Activated CD4-positive, alpha-beta T cell treated with anti-CD3 and anti-CD28 coated beads, Interleukin-2, Interleukin-4, amounts not matched to agents 100 ng/mL and 50 ng/mL, durations not matched to agents 16 hours and 8 hours (primary cell): ENCODE data around the gene EXOC6B.

Experiments
- DNase-seq: peaks from one replicate; pipeline ENCODE4 v3.0.0-alpha.2; 2020; ENCODE audit warnings: low spot score

EXOC6B gene

DNA sequence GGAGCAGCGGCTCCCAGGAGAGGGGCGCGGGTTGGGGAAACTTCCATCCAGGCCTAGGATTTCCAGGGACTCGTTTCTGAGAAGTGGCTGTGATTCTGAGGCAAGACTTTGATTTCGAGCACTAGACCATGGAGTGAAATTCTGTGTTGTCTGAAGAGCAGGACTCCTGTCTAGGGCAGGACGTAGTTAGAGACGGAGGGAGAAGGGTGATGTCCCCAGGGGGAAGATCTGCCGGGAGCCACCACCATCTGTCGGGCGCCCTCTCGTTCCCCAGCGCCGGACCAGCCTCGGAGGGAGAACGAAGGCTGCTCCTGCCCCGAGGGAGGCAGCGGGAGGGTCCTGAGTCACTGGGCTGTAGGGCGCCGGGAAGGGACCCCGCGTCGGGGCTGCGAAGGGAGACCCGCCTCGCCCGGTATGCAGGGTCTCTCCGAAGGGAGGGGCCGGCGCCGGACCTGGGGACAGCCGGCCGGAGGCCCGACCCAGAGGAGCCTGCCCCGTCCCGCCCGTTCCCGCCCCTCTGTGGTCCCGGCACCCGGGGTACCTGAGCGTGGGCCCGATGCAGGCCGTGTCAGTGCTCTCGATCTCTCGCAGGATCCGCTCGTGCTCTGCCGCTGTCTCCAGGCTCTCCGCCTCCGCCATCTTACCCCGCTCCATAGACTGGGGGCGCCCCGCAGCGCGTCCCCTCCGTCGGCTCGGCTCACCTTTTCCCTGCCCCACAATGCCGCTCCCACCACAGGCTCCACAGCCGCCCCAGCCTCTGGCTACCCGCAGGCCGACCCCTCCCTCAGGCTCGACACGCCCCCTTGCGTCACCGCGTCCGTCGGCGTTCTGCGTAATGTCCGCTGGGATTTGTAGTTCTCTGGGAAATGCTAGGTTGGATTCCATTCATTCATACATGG is at the start of gene EXOC6B:
Gene EXOC6B, minus strand, starts transcription at position 777 of the 899 bp plus-strand sequence.
- peak; percentile 88 for DNase-seq

DNA sequence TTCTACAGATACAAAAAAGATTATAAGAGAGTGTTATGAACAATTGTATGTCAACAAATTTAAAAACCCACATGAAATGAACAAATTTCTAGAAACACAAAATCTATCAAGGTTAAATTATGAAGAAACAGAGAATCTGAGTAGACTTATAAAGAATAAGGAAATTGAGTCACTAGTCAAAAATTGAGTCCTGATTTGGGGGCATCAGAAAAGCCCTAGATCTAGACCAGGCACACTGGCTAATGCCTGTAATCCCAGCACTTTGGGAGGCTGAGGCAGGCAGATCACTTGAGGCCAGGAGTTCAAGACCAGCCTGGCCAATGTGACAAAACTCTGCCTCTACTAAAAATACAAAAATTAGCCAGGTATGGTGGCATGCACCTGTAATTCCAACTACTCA is 46.0 kb upstream of the EXOC6B start:
- DNase-seq, result no peak

DNA sequence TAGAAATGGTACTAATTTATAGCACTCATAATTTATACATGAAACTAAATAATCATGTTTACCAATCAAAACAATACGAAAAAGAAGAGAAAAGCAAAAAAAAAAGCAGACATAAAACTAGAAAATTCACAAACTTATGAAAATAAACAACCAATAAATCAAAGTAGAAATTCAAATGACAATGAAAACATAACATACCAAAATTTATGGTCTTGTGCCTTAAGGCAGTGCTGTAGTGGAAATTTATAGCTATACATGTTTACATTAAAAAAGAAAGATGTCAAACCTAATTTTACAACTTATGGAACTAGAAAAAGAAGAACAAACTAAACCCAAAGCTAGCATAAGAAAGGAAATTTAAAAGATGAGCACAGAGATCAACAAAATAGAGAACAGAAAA is 45.2 kb upstream of the EXOC6B start:
- no peak for DNase-seq

DNA sequence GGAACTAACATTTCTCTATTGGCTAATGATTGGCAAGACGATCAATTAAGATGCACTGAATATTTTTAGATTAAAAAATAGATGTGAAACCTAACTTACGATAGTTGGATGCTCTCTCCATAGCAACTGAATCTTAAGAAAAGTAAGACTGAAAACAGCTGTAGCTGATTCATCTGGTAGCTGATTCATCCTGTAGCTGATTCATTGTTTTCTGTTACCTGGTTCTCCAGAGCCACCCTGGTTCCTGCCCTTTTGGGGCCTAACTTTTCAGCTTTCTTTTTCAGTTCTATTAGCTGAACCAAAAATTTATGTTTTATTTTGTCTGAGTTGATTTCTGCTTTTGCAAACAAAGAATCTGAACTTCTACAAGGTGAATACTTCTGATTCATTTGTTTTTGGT is 38.7 kb upstream of the EXOC6B start:
- DNase-seq, result peak; percentile 80

DNA sequence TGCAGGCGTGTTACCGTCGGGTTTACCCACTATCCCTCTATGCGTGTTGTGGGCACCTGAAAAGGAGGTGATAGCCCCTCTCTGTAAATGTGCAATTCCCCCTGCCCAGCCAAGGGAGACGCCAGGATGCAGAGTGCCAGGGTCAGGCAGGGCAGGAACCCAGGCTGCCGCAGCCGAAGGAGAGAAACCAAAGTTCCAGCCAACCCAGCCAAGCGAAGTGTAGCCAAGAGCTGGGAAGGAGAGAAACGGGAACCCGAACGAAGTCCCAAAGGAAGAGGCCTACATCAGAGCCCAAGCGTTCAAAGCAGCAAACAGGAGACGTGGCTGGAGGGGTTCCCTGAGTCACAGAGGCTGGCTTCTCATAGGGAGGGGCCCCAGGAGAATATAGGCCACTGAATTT is 37.2 kb upstream of the EXOC6B start:
- DNase-seq, result no peak

DNA sequence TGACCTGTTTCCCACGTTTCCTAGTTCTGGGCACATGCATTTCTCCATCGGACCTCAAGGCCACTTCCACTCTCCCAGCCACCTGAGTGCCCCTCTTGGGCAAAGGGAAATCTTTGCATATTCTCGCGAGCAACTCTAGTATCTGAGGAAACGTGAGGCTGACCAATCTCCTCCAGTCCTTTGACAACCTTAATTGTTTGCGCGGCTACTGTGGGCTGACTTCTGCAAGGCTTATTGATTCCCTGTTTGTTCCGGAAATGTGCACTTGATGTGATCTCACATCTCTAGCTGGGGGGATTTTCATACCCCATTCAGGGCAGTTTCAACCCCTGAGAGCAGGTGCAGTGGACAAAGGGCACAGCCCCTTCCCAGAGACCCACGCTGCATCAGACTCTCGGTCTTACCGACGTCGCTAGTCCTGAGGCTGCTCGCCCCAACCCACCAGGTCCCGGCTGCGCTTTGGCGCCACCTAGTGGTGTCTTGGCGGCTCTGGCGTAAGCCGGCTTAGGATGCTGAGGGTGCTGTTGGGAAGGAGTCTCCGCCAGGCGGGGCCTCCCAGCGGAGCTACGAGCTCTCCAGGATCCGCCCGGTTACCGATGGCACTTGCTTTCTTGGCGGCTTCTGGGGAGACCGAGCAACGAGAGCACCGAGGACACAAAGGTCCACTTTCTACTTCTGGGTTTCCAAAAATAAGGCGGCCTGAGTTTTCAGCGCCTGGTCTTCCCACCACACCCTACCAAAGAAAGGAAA is 36.6 kb upstream of the EXOC6B start:
- peak; percentile 92 for DNase-seq

DNA sequence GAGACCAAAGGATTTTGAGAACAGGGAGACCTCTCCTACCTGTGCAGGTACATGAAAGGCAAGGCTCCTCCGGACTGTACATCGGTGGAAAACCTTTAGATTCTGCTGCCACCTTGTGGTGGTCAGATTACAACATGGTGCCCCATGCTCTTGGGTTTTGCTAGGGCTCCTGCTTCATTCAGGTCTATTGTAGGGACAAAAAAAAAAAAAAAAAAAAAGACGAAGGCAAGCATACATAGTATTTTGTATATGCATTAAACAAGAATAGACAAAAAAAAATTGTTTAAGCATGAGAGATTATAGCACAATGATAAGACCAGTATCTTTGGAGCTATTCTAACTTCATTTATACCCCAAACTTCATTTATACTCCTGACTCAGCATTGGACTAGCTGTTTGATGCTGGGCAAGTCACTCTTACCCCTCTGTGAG is 34.0 kb upstream of the EXOC6B start:
- peak; percentile 63 for DNase-seq

DNA sequence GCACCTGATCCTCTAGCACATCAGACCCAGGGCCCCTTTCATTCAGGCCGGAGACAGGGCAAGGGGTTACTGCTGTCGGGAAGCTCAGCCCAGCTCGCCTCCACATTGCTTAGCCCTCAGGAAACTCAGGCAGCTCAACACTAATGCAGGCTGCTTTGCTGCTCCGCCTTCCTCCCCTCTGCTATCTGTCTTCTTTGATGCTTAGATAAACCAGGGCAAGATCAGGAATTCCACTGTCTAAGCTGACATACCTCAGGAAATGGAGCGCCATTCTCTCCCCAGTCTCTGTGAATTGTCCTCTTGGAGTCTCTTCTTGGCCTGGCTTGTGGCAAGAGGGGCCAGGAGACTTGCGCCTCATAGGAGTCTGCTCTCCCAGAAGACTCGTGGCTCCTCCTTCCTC is 25.5 kb upstream of the EXOC6B start:
- no peak for DNase-seq

DNA sequence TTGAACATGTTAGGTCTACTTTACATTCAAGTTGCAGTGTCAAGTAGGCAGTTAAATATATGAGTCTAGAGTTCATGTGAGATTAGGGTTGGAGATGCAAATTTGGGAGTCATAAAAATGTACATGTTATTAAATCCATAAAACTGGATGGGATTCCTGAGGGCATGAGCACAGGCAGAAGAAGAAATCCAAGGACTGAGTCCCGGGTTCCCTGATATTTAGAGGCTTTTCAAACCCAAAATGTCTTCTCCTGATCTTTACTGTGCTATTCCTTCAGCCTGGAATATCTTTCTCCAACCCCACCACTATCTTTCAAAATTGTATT is 23.3 kb upstream of the EXOC6B start:
- no peak for DNase-seq

DNA sequence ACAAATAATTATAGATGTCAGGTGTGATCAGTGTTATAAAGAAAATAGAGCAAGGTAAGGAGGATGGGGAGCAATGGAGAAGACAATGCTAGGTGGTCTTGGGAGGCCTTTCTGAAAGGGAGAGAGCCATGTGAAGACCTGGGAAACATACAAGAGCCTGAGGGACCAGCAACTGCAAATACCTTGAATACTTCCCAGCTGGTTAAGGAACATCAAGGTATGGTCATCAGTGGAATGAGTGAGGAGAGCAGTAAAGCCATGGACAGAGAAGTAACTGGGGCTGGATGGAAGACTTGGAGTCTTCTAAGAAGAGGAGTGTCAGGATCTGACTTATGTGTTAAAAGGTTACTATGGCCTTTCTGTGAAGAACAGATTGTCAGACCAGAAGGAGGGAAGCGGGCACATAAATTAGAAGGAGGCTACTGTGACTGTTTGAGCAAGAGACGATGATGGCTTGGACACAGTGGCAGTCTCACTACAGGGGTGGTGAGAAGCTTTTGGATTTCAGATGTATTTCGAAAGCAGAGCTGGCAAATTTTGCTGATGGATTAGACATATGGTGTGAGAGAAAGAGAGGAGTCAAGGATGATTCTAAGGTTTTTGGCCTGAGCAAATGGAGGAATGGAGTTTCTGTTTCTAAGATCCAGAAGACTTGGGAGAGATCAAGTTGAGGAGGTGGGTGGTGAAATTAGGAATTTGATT is 22.8 kb upstream of the EXOC6B start:
- no peak for DNase-seq

DNA sequence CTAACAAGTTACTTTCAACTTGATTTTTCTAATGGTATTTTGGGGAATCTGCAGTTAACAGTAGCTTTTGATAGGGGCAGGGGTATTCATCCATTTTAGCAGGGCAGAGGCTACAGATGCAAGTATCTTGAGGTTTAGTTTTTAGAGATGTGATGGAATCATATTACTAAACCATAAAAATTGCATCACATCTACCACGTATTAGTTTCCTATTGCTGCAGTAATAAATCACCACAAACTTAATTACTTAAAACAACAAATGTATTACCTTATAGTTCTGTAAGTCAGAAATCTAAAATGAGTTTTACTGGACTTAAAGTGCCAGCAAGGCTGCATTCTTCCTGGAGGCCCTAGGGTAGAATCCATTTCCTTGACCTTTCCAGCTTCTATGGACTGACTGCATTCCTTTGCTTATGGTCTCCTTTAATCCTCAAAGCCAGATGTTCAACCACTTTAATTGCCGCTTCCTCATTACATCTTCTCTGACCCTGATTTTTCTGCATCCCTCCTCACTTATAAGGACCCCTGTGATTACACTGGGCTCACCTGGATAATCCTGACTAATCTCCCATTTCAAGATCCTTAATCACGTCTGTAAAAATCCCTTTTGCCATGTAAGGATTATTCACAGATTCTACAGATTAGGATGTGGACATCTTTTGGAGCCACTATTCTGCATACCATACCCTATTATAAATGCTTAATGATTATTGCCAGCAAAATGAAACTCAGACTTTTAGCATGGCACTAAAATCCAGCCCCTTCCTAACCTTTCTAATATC is 21.9 kb upstream of the EXOC6B start:
- DNase-seq, result no peak

DNA sequence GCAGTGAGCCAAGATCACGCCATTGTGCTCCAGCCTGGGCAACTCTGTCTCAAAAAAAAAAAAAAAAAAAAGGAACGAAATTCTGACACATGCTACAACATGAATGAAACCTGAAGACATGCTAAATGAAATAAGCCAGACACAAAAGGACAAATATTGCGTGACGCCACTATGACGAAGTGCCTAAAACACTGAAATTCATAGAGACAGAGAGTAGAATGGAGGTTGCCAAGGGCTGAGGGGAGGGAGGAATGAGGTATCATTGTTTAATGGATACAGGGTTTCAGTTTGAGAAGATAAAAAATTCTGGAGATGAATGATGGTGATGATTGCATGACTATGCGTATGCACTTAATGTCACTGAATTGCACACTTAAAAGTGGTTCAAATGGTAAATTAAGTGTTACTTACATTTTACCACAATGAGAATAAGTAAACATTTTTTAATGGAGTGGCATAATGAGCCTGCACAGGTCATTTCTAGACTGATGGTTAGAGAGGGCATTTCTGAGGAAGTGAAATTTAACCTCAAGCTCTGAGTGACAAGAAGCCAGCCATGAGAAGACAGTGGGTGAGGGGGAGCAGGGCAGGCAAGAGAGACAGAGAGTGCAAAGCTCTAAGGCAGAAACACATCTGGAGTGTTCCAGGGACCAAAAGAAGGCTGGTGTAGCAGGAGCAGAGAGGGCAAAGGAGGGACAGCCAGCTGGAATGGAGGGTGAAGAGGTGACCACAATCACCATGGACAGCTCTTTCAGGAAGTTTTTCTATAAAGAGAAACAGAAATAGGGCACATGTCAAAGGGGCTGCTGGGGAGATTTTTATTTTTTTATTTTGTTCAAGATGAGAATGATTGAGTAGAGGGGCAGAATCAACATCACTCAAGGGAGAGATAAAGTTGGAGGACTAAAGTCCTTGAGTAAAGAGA is 20.6 kb upstream of the EXOC6B start:
- no peak for DNase-seq

DNA sequence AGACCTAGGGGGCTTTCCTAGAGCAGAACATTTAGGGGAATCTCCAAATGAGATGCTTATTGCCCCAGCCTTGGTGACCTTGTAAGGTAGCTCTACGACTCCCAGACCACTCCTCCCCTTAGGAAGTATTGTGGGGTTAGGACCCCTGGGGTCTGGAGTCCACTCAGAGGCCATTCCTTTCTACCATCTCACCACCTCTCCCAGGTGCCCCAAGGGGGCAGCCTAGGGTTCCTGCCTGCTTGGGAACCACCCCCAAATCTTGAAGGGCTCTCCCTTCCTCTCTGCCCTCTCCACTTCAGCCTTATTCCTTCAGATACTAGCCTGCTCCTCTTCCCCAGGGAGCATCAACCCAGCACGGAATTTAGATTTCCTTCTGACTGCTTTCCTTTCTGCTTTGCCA is 17.5 kb upstream of the EXOC6B start:
- no peak for DNase-seq

DNA sequence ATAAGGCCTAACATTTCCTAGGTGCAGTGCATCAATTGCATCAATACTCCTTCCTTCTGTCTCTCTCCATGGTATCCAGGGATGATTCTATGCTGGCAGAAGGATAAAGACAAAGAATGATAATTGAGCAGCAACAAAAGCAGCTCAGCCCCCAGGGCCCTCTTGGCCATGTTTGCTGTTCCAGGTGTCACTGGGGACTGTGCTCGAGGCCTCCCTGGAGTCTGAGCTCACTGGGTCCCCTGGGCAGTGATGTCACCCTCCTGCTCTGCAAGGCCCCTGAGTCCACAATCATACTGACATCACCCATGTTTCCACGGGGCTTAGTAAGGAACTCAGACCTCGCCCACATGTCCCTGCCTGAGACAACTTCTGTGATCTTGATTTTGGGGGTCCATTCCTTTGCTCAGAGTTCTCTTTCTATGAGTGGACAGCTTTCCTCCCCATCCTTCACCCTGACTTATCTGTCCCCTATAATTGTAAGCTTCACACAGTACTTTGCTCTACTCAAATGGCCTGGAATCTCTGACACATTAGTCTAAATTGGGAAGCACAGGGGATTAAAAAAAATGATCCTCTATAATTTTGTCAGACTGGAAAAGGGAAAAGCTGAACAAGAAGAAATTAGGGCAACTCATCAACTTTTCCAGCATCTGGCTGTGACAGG is 15.8 kb upstream of the EXOC6B start:
- no peak for DNase-seq

DNA sequence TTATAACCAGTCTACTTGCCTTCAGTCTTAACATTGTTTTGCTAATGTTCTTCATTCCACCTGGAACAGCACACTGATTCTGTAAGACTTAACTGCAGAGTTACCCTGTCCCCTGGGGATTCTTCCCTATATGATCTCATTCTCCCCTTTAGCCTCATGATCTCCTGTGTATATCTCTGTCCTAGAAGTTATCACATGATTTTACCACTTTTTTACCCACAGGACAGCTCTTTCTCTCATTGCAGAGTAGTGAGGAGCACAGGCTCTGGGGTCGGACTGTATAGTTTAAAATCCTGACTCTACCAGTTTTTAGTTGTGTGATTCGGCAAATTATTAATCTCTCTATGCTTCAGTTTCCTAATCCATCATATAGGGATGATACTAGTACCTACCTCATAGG is 14.2 kb upstream of the EXOC6B start:
- no peak for DNase-seq

DNA sequence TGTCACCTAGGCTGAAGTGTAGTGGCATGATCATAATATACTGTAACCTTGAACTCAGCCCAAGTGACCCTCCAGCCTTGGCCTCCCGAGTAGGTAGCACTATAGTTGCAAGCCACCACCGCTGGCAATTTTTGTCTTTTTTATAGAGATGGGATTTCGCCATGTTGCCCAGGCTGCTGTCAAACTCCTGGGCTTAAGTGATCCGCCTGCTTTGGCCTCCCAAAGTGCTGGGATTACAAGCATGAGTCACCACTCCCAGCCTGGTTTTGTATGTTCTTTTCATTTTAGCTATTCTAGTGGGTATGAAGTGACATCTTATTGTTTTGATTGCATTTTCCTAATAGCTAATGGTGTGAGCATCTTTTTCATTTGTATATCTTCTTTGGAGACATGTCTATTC is 11.3 kb upstream of the EXOC6B start:
- DNase-seq, result no peak

DNA sequence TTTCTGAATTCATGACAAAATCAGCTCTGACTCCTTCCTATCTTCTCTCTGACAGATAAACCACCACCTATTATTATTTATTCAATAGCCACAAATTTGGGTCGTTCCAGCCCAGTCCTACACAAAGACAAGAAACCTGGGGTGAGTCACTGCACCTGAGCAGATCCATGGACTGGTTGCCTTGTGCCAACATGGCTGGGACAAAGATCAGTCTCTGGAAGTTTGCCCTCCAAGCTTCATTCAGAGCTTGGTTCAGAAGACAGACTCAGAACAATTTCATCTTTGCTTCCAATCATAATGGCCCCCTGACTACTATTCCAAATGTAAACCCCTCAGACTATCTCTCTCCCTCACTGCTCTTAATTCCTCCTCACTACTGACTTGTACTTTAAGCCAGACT is 9.6 kb upstream of the EXOC6B start:
- no peak for DNase-seq

DNA sequence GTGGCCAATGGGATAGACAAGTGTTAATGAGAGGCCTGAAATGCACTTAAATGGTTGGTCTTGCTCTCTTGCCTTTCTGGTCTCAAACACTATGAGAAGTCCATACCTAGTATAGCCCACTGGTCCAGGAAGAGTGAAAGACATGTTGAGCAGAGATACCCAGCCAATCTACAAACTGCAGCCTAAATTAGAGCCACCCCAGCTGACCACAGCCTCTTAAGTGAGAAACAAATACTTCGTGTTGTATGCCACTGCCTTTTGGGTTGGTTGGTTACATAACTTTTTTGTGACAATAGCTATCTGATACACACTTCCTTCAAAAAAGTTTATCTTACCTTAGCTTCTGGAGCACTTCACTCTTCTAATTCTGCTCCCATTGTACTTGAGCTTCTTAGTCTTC is 8.8 kb upstream of the EXOC6B start:
- no peak for DNase-seq

DNA sequence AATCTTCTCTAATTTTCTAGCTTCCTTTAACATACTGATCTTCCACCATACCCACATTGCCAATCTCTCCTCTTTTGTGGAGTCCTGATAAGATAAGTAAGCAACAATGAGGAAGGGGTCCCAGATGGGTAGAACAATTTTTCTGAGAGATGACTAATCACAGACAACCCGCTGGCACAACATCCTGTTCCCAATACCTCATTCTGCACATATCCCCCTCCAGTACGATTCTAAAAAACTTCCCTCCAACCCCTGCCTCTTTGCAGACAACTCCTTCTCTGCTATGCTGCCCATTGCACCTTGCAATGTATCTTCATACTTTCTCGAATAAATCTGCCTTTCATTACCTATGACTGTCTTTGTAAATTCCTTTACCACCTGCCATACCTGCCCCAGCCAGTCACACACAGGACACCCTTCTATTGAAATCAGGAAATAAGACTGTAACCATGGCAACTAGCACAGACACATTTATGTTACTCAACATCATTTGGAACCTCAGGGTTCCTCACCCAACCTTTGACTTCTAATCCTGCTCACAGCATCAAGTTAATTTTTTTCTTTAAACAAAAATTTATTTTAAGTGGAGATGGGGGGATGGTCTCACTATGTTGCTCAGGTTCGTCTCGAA is 7.4 kb upstream of the EXOC6B start:
- no peak for DNase-seq

DNA sequence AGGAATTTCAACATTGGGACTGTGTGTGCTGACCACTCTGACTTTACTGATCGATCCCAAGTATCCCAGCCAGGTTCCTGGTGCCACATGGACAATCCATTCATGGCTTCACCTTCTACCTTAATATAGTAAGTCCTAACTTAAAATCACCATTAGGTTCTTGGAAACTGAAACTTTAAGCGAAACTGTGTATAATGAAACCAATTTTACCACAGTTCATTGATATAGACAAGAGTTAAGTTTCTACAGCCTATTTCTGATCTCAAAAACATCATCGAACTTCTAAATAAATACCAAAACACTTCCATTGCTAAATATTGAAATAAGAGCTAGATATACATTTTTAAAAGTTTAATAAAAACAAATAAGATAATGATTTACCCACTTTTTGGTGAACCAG is 4.4 kb upstream of the EXOC6B start:
- DNase-seq, result no peak
